ENCODE data around the gene GSTT2. TPM values are rescaled to one million over a fixed set of nuclear protein-coding genes. Genes with fewer than 3 reads are reported as not detected.

The GSTT2 gene
- total and polyA plus RNA-seq, 2 donors (not counting 3 experiments of a cell fraction or from before 2014, with no cell fraction given) = 3.0 TPM; not detected in 1

DNA sequence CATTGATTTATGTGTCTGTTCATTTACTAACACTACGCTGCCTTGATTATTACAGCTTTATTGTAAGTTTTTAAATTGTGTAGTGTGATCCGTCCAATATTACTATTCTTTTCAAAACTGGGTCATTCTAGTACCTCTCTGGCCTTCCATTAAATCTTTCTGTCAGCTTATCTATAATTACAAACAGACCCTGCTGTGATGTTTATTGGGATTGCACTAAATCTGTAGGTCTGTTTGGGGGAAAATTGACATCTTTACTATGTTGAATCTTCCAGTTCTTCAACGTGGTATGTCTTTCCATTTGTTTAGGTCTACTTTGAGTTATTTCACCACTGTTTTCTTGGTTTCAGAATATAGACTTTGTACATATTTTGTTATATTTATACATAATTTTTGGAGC is 46.8 kb downstream of the GSTT2 start:
- Histone ChIP-seq H3K9me1 (replicated peaks; ENCODE audit: control insufficient read depth, extremely low read depth, insufficient read depth, low read length) (no peaks in the 10 kb centered on the region), H3K4me1 (ENCODE audit: control insufficient read depth, extremely low read depth, insufficient read depth, low read length) (peaks cover 14% of the 10 kb centered on the region), H3K4me3 (replicated peaks in 1 of 3; ENCODE audit: insufficient read depth in 1 of 3, low read depth in 1 of 3, low read length in 3 of 3) (no peak overlapping the region), H4K20me1 (replicated peaks; ENCODE audit: control insufficient read depth, extremely low read depth, insufficient read depth, low read length) (no peaks in the 10 kb centered on the region), H3K4me2 (ENCODE audit: insufficient read depth, low read length) (no peak overlapping the region), H3K27ac (ENCODE audit: insufficient read depth, low read depth, low read length) (no peak overlapping the region), H3K27me3 (ENCODE audit: control insufficient read depth in 2 of 2, insufficient read depth in 2 of 2, low read length in 2 of 2) (no peaks in the 10 kb centered on the region), H3K9me3 (replicated peaks; ENCODE audit: control insufficient read depth, insufficient read depth, low read length) (no peaks in the 10 kb centered on the region), H3K36me3 (ENCODE audit: control insufficient read depth in 2 of 2, extremely low read depth in 1 of 2, insufficient read depth in 2 of 2, low read length in 2 of 2) (peaks cover 0 to 2% of the 10 kb centered on the region in 2 experiments), H2AFZ (ENCODE audit: low read depth, low read length) (no peak overlapping the region), H3K9ac (replicated peaks; ENCODE audit: extremely low read depth, insufficient read depth, low read length) (no peak overlapping the region), H3K79me2 (ENCODE audit: control insufficient read depth, insufficient read depth, low read length) (peaks cover 42% of the 10 kb centered on the region)
- CTCF ChIA-PET = no interaction called here
- BruUV-seq (replicated peaks) = no TSS peak
- POLR2A ChIA-PET = no interaction called here
- intact Hi-C loops (cut with micrococcal nuclease) (no loop called here), dilution Hi-C loops (cut with MboI; ENCODE audit: extremely low pct_ligation_motif_present, low sequenced_read_pairs) (no loop called here)
- FAIRE-seq = no peak
- DNase-seq (ENCODE audit: low read depth, low spot score) = no peak
- TF ChIP-seq POLR2A (IDR thresholded peaks at IDR 0.05; ENCODE audit: low read depth, low read length) = no peak
- TF ChIP-seq POLR2AphosphoS5 (IDR thresholded peaks at IDR 0.05; ENCODE audit: insufficient read depth, low read depth, low read length) = no peak
- TF ChIP-seq, protein P1, sequence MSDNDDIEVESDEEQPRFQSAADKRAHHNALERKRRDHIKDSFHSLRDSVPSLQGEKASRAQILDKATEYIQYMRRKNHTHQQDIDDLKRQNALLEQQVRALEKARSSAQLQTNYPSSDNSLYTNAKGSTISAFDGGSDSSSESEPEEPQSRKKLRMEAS (IDR thresholded peaks at IDR 0.05; ENCODE audit: insufficient read depth, insufficient read length) = no peak
- TF ChIP-seq EZH2 (IDR thresholded peaks at IDR 0.05; ENCODE audit: borderline replicate concordance, low read depth, low read length, severe bottlenecking) = no peak
- TF ChIP-seq MYC (IDR thresholded peaks at IDR 0.05; ENCODE audit: low read depth, low read length) = no peak
- TF ChIP-seq, protein P2, sequence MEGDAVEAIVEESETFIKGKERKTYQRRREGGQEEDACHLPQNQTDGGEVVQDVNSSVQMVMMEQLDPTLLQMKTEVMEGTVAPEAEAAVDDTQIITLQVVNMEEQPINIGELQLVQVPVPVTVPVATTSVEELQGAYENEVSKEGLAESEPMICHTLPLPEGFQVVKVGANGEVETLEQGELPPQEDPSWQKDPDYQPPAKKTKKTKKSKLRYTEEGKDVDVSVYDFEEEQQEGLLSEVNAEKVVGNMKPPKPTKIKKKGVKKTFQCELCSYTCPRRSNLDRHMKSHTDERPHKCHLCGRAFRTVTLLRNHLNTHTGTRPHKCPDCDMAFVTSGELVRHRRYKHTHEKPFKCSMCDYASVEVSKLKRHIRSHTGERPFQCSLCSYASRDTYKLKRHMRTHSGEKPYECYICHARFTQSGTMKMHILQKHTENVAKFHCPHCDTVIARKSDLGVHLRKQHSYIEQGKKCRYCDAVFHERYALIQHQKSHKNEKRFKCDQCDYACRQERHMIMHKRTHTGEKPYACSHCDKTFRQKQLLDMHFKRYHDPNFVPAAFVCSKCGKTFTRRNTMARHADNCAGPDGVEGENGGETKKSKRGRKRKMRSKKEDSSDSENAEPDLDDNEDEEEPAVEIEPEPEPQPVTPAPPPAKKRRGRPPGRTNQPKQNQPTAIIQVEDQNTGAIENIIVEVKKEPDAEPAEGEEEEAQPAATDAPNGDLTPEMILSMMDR (IDR thresholded peaks at IDR 0.05; ENCODE audit: extremely low read depth in 1 of 2, insufficient read depth in 1 of 2, low read depth in 1 of 2, low read length in 2 of 2) = no peak

Measured in endothelial cell of umbilical vein (primary cell).